ENCODE measurements around the gene CIRBP. TPM values are rescaled to one million over a fixed set of nuclear protein-coding genes. Genes with fewer than 3 reads are reported as not detected.

CIRBP gene
- total and polyA plus RNA-seq, 9 of the 15 experiments (the other 6 are each of a cell fraction or from before 2014, with no cell fraction given) = 20.5 to 327 (median 176) TPM

GRCh38 chr19:1270854-1271527 lies 1.9 kb downstream of the CIRBP start (continued):
- TF ChIP-seq ETV5 (CRISPR knock-in tag; IDR thresholded peaks at IDR 0.05; ENCODE audit: low read depth) = 0 out of 2 replicates have a peak, but pooled peaks have one; percentile 10
- TF ChIP-seq HDGF (IDR thresholded peaks at IDR 0.05) = 0 out of 2 replicates have a peak, but pooled peaks have one; percentile 25
- TF ChIP-seq MNT (conservative IDR thresholded peaks at IDR 0.05) = peak; percentile 31 to 37; a peak in 1 of 4 replicates
- TF ChIP-seq XRCC4 (IDR thresholded peaks at IDR 0.05; ENCODE audit: extremely low read depth, insufficient read depth, insufficient read length) = no peak
- TF ChIP-seq POLR2AphosphoS2 (IDR thresholded peaks at IDR 0.05; ENCODE audit: low read length) = peak; percentile 33; the same call in 1 of the 2 replicates
- peak; percentile 42; the same call in 1 of the 2 replicates for TF ChIP-seq ARID4B (CRISPR knock-in tag; IDR thresholded peaks at IDR 0.05)

Data from K562 (cell line).